SK-N-SH (cell line): ENCODE results near the gene DNMT3B. TPM values are rescaled to one million over a fixed set of nuclear protein-coding genes. Genes with fewer than 3 reads are reported as not detected.

Source experiments
- CTCF ChIA-PET: fragments of 300-600, 350-600 bp; formaldehyde crosslinking; extraction: SDS; loops from one replicate; lab custom pipeline; 2021; lab: Yijun Ruan, JAX
- POLR2A ChIA-PET: fragments of 350-600 bp; sonication (Branson Sonifier 250); formaldehyde crosslinking; extraction: SDS; loops from one replicate; lab custom pipeline; 2020; ENCODE audit warnings: antibody characterized with exemption, inconsistent platforms; lab: Yijun Ruan, JAX
- DNase-seq: peaks from one replicate; pipeline ENCODE4 v3.0.0; 2012
- H2AFZ ChIP-seq: fragments of 200-600 bp; sonication (generic); 2 replicates; pipeline ENCODE4 v1.8.1; 2016; ENCODE audit warnings: antibody characterized with exemption, mild to moderate bottlenecking, low read depth
- H3F3A ChIP-seq: fragments of 200-600 bp; sonication (generic); replicated peaks from 2 replicates; pipeline ENCODE3; 2016; ENCODE audit warnings: antibody characterized with exemption, mild to moderate bottlenecking; ENCODE audit not compliant: insufficient read depth
- H3K27ac ChIP-seq, 2 experiments: fragments of 200-500 bp in 1 of 2; fragments of 200-600 bp in 1 of 2; sonication (Bioruptor generic) in 1 of 2; sonication (generic), shearing (Covaris generic) in 1 of 2; 2 replicates each; pipeline versions ENCODE4 v1.5.1 to v1.6.1; 2014 to 2016; ENCODE audit warnings: low read depth in 2 of 2, inconsistent platforms in 1 of 2, low read length in 1 of 2, mild to moderate bottlenecking in 1 of 2, mixed read lengths in 1 of 2
- H3K27me3 ChIP-seq: fragments of 200-600 bp; sonication (generic), shearing (Covaris generic); 2 replicates; pipeline ENCODE4 v1.6.1; 2016; ENCODE audit warnings: mixed run types; ENCODE audit not compliant: insufficient read depth
- H3K36me3 ChIP-seq, 2 experiments: fragments of 200-500 bp in 1 of 2; fragments of 200-600 bp in 1 of 2; sonication (Bioruptor generic) in 1 of 2; sonication (generic) in 1 of 2; replicated peaks in 1 of 2; 2 replicates each; pipeline versions ENCODE3 to v1.5.1; 2014 to 2016; ENCODE audit warnings: low read length in 1 of 2, mild to moderate bottlenecking in 1 of 2; ENCODE audit not compliant: insufficient read depth in 2 of 2, control insufficient read depth in 1 of 2
- H3K4me1 ChIP-seq, 2 experiments: fragments of 200-500 bp in 1 of 2; fragments of 200-600 bp in 1 of 2; sonication (Bioruptor generic) in 1 of 2; sonication (generic), shearing (Covaris generic) in 1 of 2; 2 replicates each; pipeline versions ENCODE4 v1.5.1 to v1.6.1; 2014 to 2016; ENCODE audit warnings: low read depth in 1 of 2, low read length in 1 of 2, mixed run types in 1 of 2; ENCODE audit not compliant: insufficient read depth in 2 of 2, control insufficient read depth in 1 of 2
- H3K4me2 ChIP-seq: fragments of 200-600 bp; sonication (generic), shearing (Covaris generic); 2 replicates; pipeline ENCODE4 v1.6.1; 2017; ENCODE audit warnings: mixed run types
- H3K4me3 ChIP-seq, 2 experiments: fragments of 200-500 bp in 1 of 2; fragments of 200-600 bp in 1 of 2; sonication (Bioruptor generic) in 1 of 2; sonication (generic), shearing (Covaris generic) in 1 of 2; 2 replicates each; pipeline versions ENCODE4 v1.5.1 to v1.8.1; 2014 to 2016; ENCODE audit warnings: low read depth in 2 of 2, inconsistent platforms in 1 of 2, low read length in 1 of 2, mild to moderate bottlenecking in 1 of 2, mixed read lengths in 1 of 2, moderate library complexity in 1 of 2
- H3K79me2 ChIP-seq: fragments of 200-600 bp; sonication (generic); 2 replicates; pipeline ENCODE4 v1.8.1; 2017; ENCODE audit warnings: mild to moderate bottlenecking; ENCODE audit not compliant: insufficient read depth
- H3K9ac ChIP-seq: fragments of 200-600 bp; sonication (generic); 2 replicates; pipeline ENCODE4 v1.6.1; 2017; ENCODE audit warnings: mixed run types
- H3K9me2 ChIP-seq: fragments of 200-600 bp; sonication (generic); 2 replicates; pipeline ENCODE4 v1.6.1; 2017; ENCODE audit warnings: mixed run types
- H3K9me3 ChIP-seq: fragments of 200-600 bp; sonication (generic); 2 replicates; pipeline ENCODE4 v1.6.1; 2017; ENCODE audit warnings: mixed run types, mild to moderate bottlenecking, moderate library complexity
- H4K20me1 ChIP-seq: fragments of 200-600 bp; sonication (generic); 2 replicates; pipeline ENCODE4 v1.6.1; 2017; ENCODE audit warnings: mild to moderate bottlenecking, mixed run types; ENCODE audit not compliant: insufficient read depth
- CTCF ChIP-seq: fragments of 200-600 bp; sonication (generic); IDR thresholded peaks from 2 replicates; pipeline ENCODE4 v1.6.1; 2017; ENCODE audit warnings: antibody characterized with exemption, mild to moderate bottlenecking, moderate library complexity
- ELF1 ChIP-seq: IDR thresholded peaks from 2 replicates; pipeline ENCODE4 v1.4.0; 2012
- EP300 ChIP-seq, 2 experiments: IDR thresholded peaks; 2 replicates each; pipeline versions ENCODE4 v1.4.0 to v1.6.1; 2012; ENCODE audit warnings: borderline replicate concordance in 1 of 2, low read depth in 1 of 2, low read length in 1 of 2
- FOXJ3 ChIP-seq: sonication (generic); formaldehyde crosslinking; IDR thresholded peaks from 2 replicates; pipeline ENCODE4 v1.5.1; 2020; ENCODE audit warnings: mild to moderate bottlenecking, missing genetic modification reagents
- FOXM1 ChIP-seq: IDR thresholded peaks from 2 replicates; pipeline ENCODE4 v1.4.0; 2012; ENCODE audit warnings: low read depth, mild to moderate bottlenecking
- GABPA ChIP-seq: IDR thresholded peaks from 2 replicates; pipeline ENCODE4 v1.4.0; 2012; ENCODE audit warnings: low read depth, mild to moderate bottlenecking
- GATA2 ChIP-seq: sonication (generic); formaldehyde crosslinking; IDR thresholded peaks from 2 replicates; pipeline ENCODE4 v1.5.0; 2020; ENCODE audit warnings: mild to moderate bottlenecking, missing genetic modification reagents
- JUND ChIP-seq: IDR thresholded peaks from 2 replicates; pipeline ENCODE4 v1.4.0; 2012
- MEF2A ChIP-seq: IDR thresholded peaks from 2 replicates; pipeline ENCODE4 v1.4.0; 2012; ENCODE audit warnings: low read depth, borderline replicate concordance
- NFIC ChIP-seq: IDR thresholded peaks from 2 replicates; pipeline ENCODE4 v1.4.0; 2012; ENCODE audit warnings: borderline replicate concordance
- PBX3 ChIP-seq: IDR thresholded peaks from 2 replicates; pipeline ENCODE4; 2012
- RAD21 ChIP-seq: IDR thresholded peaks from 2 replicates; pipeline ENCODE4 v1.6.1; 2012; ENCODE audit warnings: mild to moderate bottlenecking, low read length
- RCOR1 ChIP-seq: fragments of 150-350 bp; IDR thresholded peaks from 2 replicates; pipeline ENCODE4 v1.6.1; 2017; ENCODE audit warnings: antibody characterized with exemption, low read length
- RXRA ChIP-seq: IDR thresholded peaks from 2 replicates; pipeline ENCODE4 v1.4.0; 2012; ENCODE audit warnings: low read depth, mild to moderate bottlenecking, borderline replicate concordance
- TAF1 ChIP-seq: IDR thresholded peaks from 2 replicates; pipeline ENCODE4 v1.6.1; 2012; ENCODE audit warnings: low read depth, mild to moderate bottlenecking, low read length, moderate library complexity, borderline replicate concordance
- USF2 ChIP-seq: fragments of 150-350 bp; IDR thresholded peaks from 2 replicates; pipeline ENCODE4 v1.6.1; 2017; ENCODE audit warnings: antibody characterized with exemption, low read length, low read depth, borderline replicate concordance
- YY1 ChIP-seq: IDR thresholded peaks from 2 replicates; pipeline ENCODE4 v1.4.0; 2012; ENCODE audit warnings: low read depth, mild to moderate bottlenecking
- ZBTB33 ChIP-seq: IDR thresholded peaks from 2 replicates; pipeline ENCODE4 v1.4.0; 2012; ENCODE audit warnings: low read depth, borderline replicate concordance
- WGBS: methylation state at CpG from one replicate; pipeline ENCODE4 v1.1.6; 2017; ENCODE audit warnings: low lambda C conversion rate; 5-methylcytosine and 5-hydroxymethylcytosine counted together
- polyA plus RNA-seq, 3 experiments: library from polyadenylated mRNA; depleted of rRNA; stranded (reverse); fragments of >200 nt; gene quantifications; 2 replicates each; pipeline ENCODE4 v1.2.3, GENCODE V29; 2012
- TF ChIP-seq, protein P1 (sequence below): fragments of 150-350 bp; IDR thresholded peaks from 2 replicates; pipeline ENCODE4 v1.6.1; 2016; ENCODE audit warnings: mild to moderate bottlenecking, low read depth, low read length

DNMT3B gene
- polyA plus RNA-seq, 1 of the 3 experiments (the other 2 are of a cell fraction): 2.2 TPM

GRCh38 chr20:32807706-32808105 lies 45.5 kb downstream of the DNMT3B start (continued):
- TF ChIP-seq RCOR1 (no peak), PBX3 (no peak), ELF1 (no peak), YY1 (no peak)

DNA sequence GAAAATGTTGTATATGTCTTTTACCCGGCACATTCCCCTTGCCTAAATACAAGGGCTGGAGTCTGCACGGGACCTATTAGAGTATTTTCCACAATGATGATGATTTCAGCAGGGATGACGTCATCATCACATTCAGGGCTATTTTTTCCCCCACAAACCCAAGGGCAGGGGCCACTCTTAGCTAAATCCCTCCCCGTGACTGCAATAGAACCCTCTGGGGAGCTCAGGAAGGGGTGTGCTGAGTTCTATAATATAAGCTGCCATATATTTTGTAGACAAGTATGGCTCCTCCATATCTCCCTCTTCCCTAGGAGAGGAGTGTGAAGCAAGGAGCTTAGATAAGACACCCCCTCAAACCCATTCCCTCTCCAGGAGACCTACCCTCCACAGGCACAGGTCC lies 46.3 kb downstream of the DNMT3B start:
- Histone ChIP-seq H3K4me2 (no peak overlapping the region), H3K36me3 (peaks cover 0 to 2% of the 10 kb centered on the region in 2 experiments), H2AFZ (no peak overlapping the region), H3K79me2 (no peaks in the 10 kb centered on the region), H3K4me3 (no peak overlapping the region), H3K9ac (no peak overlapping the region), H3K4me1 (no peaks in the 10 kb centered on the region), H3F3A (no peaks in the 10 kb centered on the region), H3K9me2 (no peaks in the 10 kb centered on the region), H3K27ac (no peak overlapping the region), H3K9me3 (no peaks in the 10 kb centered on the region), H3K27me3 (no peaks in the 10 kb centered on the region), H4K20me1 (no peaks in the 10 kb centered on the region)
- ChIA-PET POLR2A (no interaction called here), CTCF (interaction anchor here (1.8 to 1.9 kb wide), 2 partner anchors 18 to 30 kb away, joined by 5 to 6 read pairs; no protein-coding TSS in a partner anchor)
- no peak for TF ChIP-seq PBX3
- no peak for TF ChIP-seq CTCF
- TF ChIP-seq FOXM1: no peak
- no peak for TF ChIP-seq TAF1
- no peak for TF ChIP-seq MEF2A
- TF ChIP-seq, protein P1, sequence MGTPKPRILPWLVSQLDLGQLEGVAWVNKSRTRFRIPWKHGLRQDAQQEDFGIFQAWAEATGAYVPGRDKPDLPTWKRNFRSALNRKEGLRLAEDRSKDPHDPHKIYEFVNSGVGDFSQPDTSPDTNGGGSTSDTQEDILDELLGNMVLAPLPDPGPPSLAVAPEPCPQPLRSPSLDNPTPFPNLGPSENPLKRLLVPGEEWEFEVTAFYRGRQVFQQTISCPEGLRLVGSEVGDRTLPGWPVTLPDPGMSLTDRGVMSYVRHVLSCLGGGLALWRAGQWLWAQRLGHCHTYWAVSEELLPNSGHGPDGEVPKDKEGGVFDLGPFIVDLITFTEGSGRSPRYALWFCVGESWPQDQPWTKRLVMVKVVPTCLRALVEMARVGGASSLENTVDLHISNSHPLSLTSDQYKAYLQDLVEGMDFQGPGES: no peak
- TF ChIP-seq FOXJ3 (CRISPR knock-in tag): no peak
- no peak for TF ChIP-seq RAD21
- TF ChIP-seq NFIC: no peak
- no peak for TF ChIP-seq EP300 (IDR thresholded peaks at IDR 0.05; ENCODE audit: borderline replicate concordance in 1 of 2, low read depth in 1 of 2, low read length in 1 of 2)
- TF ChIP-seq JUND: no peak
- no peak for TF ChIP-seq USF2
- TF ChIP-seq ZBTB33: no peak
- no peak for TF ChIP-seq GABPA
- no peak for TF ChIP-seq GATA2
- TF ChIP-seq YY1: no peak
- no peak for TF ChIP-seq RXRA
- 85% methylated on average over 4 of the region's 4 CpGs for WGBS
- DNase-seq: no peak
